Measurements from ENCODE around the gene CHST11.

The CHST11 gene

DNA sequence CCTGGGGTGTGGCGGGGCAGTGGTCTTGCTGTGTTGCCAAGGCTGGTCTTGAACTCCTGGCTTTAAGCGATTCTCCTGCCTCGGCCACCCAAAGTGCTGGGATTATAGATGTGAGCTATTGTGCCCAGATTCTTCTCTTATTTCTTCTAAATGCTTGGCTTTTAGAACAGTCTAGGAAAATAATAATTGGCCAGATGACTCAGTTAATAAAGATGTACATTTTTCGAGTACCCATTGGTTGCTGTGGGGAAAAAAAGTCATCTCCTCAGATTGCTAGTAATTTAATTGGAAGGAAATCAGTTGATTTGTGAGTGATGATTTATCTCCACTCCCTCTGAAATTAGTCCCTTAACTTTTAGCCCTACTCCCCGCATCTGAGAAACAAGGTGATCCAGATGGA is 45.5 kb downstream of the CHST11 start:
- no peak for DNase-seq (ENCODE audit: low read depth)
- TF ChIP-seq CTCF (conservative IDR thresholded peaks at IDR 0.05; ENCODE audit: low read depth, low read length): no peak
- no peak overlapping the region for H3K4me3 ChIP-seq (ENCODE audit: low read length)

- no peak overlapping the region for H3K4me3 ChIP-seq (ENCODE audit: low read length)
- DNase-seq (ENCODE audit: low read depth): no peak
- TF ChIP-seq CTCF (conservative IDR thresholded peaks at IDR 0.05; ENCODE audit: low read depth, low read length): no peak
Observed at GRCh38 chr12:104502638-104503037, 45.9 kb downstream of the CHST11 start.

DNA sequence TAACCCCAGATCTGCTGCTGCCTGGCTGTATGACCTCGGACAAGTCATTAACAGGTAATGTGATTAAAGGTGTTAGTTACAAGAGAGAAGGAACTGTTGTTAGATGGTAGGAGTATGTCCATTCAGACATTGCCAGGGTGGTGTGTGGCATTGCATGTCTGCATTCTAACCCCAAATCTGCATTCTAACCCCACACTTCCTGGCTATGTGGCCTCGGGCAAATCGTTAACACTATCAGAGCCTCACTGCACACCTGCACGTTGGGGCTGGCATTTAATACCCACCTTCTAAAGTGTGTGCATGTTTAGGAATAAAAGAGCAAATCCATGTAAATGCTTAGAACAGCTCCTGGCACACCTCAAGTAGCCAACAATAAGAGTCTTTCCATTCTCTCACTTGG is 46.4 kb downstream of the CHST11 start:
- no peak overlapping the region for H3K4me3 ChIP-seq (ENCODE audit: low read length)
- no peak for DNase-seq (ENCODE audit: low read depth)
- TF ChIP-seq CTCF (conservative IDR thresholded peaks at IDR 0.05; ENCODE audit: low read depth, low read length): no peak

GRCh38 chr12:104504146-104504545 is 47.4 kb downstream of the CHST11 start:
- no peak for TF ChIP-seq CTCF (conservative IDR thresholded peaks at IDR 0.05; ENCODE audit: low read depth, low read length)
- no peak for DNase-seq (ENCODE audit: low read depth)
- H3K4me3 ChIP-seq (ENCODE audit: low read length): no peak overlapping the region

DNA sequence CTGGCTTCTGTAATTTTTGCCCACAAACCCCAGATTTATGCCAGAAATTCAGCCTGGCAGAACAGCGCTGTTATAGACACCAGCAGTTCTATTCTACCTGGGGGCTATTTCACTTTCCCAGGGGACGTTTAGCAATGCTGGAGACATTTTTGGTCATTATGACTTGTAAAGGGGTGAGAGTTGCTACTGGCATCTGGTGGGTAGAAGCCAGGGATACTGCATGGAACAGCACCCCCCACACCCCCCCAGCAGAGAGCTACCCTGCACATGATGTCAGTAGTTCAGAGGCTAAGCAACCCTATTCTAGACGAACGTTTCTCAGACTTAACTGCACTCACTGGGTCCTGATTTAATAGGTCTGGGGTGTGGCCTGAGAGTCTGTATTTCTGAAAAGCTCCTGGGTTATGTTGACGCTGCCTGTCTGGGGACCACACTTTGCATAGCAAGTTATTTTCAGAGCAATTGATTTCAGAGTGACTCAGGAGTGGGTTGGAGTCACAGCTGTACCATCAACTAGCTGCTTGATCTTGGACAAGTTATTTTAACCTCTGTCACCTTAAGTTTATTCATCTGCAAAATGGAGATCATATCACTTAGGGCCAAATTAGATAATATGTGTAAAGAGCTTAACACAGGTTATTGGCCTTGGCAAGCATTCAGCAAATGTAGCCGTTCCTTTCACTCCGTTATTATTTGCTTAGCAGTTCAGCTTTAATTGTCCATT is 48.5 kb downstream of the CHST11 start:
- H3K4me3 ChIP-seq (ENCODE audit: low read length): no peak overlapping the region
- no peak for TF ChIP-seq CTCF (conservative IDR thresholded peaks at IDR 0.05; ENCODE audit: low read depth, low read length)
- DNase-seq (ENCODE audit: low read depth): no peak

- no peak for TF ChIP-seq CTCF (conservative IDR thresholded peaks at IDR 0.05; ENCODE audit: low read depth, low read length)
- no peak overlapping the region for H3K4me3 ChIP-seq (ENCODE audit: low read length)
- no peak for DNase-seq (ENCODE audit: low read depth)
Observed at GRCh38 chr12:104506676-104507401, 50.1 kb downstream of the CHST11 start.

DNA sequence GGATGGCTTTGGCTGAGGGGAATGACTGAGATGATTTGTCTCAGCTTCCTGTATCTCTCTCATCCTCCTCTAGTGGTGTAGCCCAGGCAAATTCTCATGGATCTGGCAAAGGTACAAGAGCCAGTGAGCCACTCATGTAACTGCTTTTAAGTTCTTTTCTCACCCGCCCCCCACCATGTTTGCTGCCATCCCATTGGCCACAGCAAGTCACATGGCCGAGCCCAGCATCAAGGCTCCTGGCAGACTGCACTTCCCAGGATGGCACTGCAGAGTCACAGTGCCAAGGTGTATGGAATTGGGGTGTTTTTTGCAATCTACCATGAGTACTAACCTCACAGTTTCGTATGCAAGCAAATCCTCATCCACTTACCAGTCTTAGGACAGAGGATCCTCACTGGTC is 50.9 kb downstream of the CHST11 start:
- no peak for DNase-seq (ENCODE audit: low read depth)
- TF ChIP-seq CTCF (conservative IDR thresholded peaks at IDR 0.05; ENCODE audit: low read depth, low read length): no peak

More for the DNA sequence above, 50.9 kb downstream of the CHST11 start:
- H3K4me3 ChIP-seq (ENCODE audit: low read length): no peak overlapping the region

All from retinal pigment epithelial cell (primary cell).